ENCODE measurements around the gene C1QTNF7.

C1QTNF7 gene

GRCh38 chr4:15425520-15425919 is 2.3 kb upstream of the C1QTNF7 start:
- no peak overlapping the region for H3K4me3 ChIP-seq (ENCODE audit: low read length)
- no peak for DNase-seq (ENCODE audit: low read depth)
- TF ChIP-seq CTCF (conservative IDR thresholded peaks at IDR 0.05; ENCODE audit: low read length) = no peak

- TF ChIP-seq CTCF (conservative IDR thresholded peaks at IDR 0.05; ENCODE audit: low read length) = no peak
- no peak overlapping the region for H3K4me3 ChIP-seq (ENCODE audit: low read length)
- peak; percentile 23 for DNase-seq (ENCODE audit: low read depth)
These were observed 672 bp upstream of the C1QTNF7 start for GRCh38 chr4:15427161-15427560.

- no peak overlapping the region for H3K4me3 ChIP-seq (ENCODE audit: low read length)
- DNase-seq (ENCODE audit: low read depth) = no peak
- no peak for TF ChIP-seq CTCF (conservative IDR thresholded peaks at IDR 0.05; ENCODE audit: low read length)
These were observed 778 bp downstream of the C1QTNF7 start for GRCh38 chr4:15428611-15429010.

- H3K4me3 ChIP-seq (ENCODE audit: low read length) = no peak overlapping the region
- DNase-seq (ENCODE audit: low read depth) = peak; percentile 61
- TF ChIP-seq CTCF (conservative IDR thresholded peaks at IDR 0.05; ENCODE audit: low read length) = no peak
These were observed 6.3 kb downstream of the C1QTNF7 start for GRCh38 chr4:15434091-15434490.

- no peak for TF ChIP-seq CTCF (conservative IDR thresholded peaks at IDR 0.05; ENCODE audit: low read length)
- DNase-seq (ENCODE audit: low read depth) = no peak
- no peak overlapping the region for H3K4me3 ChIP-seq (ENCODE audit: low read length)
These were observed 6.8 kb downstream of the C1QTNF7 start for GRCh38 chr4:15434676-15435075.

- H3K4me3 ChIP-seq (ENCODE audit: low read length) = no peak overlapping the region
- no peak for TF ChIP-seq CTCF (conservative IDR thresholded peaks at IDR 0.05; ENCODE audit: low read length)
- peak; percentile 34 for DNase-seq (ENCODE audit: low read depth)
These were observed 8.7 kb downstream of the C1QTNF7 start for GRCh38 chr4:15436513-15436912.

- H3K4me3 ChIP-seq (ENCODE audit: low read length) = no peak overlapping the region
- peak; percentile 13 for DNase-seq (ENCODE audit: low read depth)
- TF ChIP-seq CTCF (conservative IDR thresholded peaks at IDR 0.05; ENCODE audit: low read length) = no peak
These were observed 11.2 kb downstream of the C1QTNF7 start for GRCh38 chr4:15438939-15439524.

Measured in AG10803 (cell line).